Stimulated activated naive CD4-positive, alpha-beta T cell treated with Interleukin-2 at 50 U/mL for 16 hours (primary cell): ENCODE results near the gene ARHGAP28.
"Not testable (repeated sequence)": the region's sequence is repeated elsewhere in the genome, so short reads cannot be mapped to it uniquely, and the experiment has no call there.

Experiments
- DNase-seq: peaks from one replicate; lab custom pipeline; 2025; lab: John Stamatoyannopoulos, UW

The ARHGAP28 gene

DNA sequence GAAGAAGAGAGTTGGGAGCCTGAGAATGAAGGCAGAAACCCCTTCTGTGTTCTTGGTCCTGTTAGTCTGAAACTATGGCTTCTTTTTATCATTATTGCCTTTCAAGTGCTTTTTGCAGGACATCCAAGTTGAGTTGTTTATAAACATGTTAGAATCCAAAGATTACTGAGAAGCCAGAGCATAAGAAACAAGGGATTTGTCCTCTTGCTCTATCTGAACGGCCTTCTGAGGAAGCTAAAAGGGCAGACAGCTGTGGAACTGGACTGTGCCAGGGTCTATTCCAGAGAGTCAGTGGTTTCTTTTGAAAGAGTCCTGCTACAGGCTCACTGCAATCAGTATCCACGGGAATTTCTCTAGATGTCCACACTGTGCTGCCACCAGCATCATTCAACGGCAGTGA, 86.6 kb downstream of the ARHGAP28 start:
- no peak for DNase-seq

- no peak for DNase-seq
Observed at GRCh38 chr18:6819332-6819731, 89.8 kb downstream of the ARHGAP28 start.

GRCh38 chr18:6820314-6820713, 90.8 kb downstream of the ARHGAP28 start:
- DNase-seq, result no peak

GRCh38 chr18:6821356-6821755, 91.8 kb downstream of the ARHGAP28 start:
- DNase-seq, result no peak

GRCh38 chr18:6827161-6827560, 97.6 kb downstream of the ARHGAP28 start:
- not testable (repeated sequence) for DNase-seq

DNA sequence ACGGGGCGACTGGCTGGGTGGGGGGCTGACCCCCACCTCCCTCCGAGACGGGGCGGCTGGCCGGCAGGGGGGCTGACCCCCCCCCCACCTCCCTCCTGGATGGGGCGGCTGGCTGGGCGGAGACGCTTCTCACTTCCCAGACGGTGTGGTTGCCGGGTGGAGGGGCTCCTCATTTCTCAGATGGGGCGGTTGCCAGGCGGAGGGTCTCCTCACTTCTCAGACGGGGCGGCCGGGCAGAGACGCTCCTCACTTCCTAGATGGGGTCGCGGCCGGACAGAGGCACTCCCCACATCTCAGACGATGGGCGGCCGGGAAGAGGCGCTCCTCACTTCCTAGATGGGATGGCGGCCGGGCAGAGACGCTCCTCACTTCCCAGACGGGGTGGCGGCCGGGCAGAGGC, 98.0 kb downstream of the ARHGAP28 start:
- not testable (repeated sequence) for DNase-seq

DNA sequence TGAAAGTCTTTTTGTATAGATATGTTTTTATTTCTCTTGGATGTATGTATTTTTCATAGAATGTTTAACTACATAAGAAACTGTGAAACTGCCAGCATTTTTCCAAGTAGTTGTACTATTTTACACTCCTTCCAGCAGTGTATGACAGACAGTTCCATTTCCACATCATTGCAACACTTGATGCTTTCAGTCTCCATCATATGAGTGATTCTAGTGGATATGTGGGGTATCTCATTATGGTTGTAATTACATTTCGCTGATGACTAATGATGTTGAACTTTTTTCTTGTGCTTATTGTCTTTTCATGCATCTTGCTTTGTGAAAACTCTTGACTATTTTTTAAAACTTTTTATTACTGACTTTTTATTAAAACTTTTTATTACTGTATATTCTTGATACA, 101.4 kb downstream of the ARHGAP28 start:
- no peak for DNase-seq

DNA sequence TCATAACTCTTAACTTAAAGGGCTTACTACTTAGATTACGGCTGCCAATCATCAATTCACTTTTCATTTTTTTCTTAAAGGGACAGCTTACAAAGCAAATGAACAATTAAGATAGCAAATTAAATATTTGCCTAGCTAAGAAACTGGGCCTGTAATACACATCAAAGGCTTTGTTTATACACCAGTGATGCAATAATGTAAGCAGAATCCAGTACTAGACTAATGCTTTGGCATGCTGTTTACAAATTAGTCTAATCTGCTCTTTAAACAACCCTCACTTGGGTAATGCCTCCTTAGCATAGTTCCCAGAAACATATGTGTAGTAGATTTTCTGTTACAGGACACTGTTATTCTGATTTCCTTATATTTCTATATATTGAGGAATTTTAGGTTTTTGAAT, 105.8 kb downstream of the ARHGAP28 start:
- no peak for DNase-seq

DNA sequence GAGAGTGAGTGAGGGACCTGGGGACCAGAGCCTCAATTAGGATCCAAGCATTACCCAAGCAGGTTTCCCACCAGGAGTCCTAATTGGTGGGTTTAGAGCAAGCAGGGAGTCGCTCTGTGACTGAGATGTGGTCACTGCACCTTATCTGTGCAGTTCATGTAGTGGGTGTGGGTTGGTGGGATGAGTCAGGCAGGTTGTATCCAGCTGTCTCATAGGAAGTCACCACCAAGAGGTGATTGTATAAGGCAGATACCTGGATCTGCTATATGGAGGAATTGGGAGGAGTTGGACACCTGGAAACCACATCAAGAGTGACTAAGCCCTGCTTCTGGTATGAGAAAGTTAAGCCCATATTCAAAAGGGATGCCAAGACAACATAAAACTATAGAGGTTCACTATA, 106.8 kb downstream of the ARHGAP28 start:
- no peak for DNase-seq

DNA sequence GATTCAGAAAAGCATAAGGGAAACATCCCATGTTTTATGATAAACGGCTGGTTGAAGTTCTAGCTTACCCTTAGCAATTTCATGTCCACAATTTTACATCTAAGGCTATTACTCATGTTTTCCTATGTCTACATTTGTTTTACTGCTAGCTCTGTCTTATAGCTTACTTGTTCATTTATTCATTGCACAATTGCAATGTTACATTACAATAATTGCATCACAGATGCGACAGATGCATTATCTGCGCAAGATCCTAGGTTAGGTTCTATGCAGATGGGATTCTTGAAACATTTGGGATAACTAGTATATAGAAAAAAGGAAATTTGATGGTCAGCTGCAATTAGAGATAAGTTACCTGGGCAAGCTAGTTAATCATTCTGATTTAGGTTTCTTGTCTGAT, 108.4 kb downstream of the ARHGAP28 start:
- DNase-seq, result no peak

GRCh38 chr18:6842081-6842480, 112.6 kb downstream of the ARHGAP28 start:
- no peak for DNase-seq

- DNase-seq, result no peak
Observed at GRCh38 chr18:6843308-6843707, 113.8 kb downstream of the ARHGAP28 start.

GRCh38 chr18:6845521-6845920, 116.0 kb downstream of the ARHGAP28 start:
- DNase-seq, result not testable (repeated sequence)

GRCh38 chr18:6850396-6850795, 120.9 kb downstream of the ARHGAP28 start:
- no peak for DNase-seq

GRCh38 chr18:6851480-6851879, 122.0 kb downstream of the ARHGAP28 start:
- no peak for DNase-seq

GRCh38 chr18:6854811-6855210, 125.3 kb downstream of the ARHGAP28 start:
- no peak for DNase-seq

- DNase-seq, result no peak
Observed at GRCh38 chr18:6855767-6856166, 126.3 kb downstream of the ARHGAP28 start.

DNA sequence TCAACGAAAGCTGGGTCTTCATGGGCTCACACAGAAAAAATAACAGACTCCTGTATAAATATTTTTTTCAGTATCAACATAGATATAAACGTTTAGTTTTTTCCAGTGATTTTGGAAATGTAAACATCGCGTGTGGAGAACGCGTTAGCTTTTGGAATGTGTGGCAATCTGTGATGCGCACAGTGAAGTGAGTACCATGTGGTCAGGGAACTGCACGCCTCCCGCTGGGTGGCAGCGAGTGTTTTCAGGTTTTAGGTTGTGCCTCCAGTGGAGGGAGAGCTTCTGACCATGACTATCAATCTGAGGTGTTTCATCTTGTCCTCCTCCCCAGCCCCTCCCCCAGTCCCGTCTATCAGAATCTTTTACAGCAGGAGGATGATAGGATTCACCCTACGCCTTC, 127.8 kb downstream of the ARHGAP28 start:
- no peak for DNase-seq

DNA sequence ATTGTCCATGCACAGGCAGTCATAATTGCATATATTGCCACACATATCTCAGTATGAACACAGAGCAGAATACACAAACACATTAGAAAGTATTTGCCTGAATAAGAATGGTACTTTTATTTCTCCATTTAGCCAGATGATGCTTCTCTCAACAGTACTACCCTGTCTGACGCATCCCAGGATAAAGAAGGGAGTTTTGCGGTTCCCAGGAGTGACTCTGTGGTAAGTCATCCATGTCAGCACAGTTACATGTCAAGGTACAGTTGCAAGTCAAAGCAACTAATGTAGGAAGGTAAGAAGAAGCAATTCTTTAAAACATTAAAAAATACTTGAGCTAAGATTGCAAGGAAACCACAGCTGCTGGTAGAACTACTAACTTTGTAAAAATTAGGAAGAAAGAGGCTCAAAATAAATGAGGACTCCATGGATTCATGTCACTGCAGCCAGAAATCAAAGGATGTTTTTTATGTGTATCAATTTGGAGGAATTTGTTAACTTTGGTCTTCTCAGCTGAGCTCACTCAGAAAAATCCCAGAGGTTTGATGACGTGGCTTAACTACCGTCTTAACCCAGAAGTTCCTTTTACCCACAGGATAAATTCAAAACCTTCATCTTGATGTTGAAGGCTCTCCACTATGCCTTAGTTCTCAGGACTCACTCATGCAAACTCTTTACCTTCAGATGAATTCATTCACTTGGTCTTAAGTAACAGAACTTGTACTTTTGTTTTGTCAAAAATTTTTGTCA, 130.3 kb downstream of the ARHGAP28 start:
- no peak for DNase-seq

DNA sequence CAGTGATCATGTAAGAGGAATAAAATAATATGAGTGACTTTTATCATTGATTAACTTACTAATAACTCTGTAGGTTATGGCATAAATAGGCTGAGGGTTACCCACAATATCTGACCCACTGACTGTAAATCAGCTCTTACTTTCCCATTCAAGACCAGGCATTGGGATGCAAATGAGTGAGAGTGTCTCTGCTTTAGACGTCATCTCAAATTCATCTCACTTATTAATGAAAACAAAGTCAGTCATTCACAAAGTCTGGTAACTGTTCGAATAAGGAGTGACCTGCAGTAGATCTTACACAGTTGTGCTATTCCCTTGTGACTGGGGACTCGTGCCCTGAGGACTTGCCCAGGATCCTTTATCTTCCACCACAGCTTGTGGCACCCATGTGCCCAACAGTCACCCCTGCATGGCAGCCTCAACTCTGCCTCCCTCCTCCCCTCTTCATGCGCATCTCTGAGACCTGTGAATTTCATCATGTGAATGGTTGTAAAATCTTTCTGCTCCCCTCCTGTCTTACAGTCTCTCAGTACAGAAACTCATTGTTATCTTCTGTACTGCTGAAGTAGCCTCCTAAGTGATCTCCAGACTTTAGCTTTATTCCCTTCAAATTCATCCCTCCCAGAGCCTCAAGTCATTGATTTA, 131.4 kb downstream of the ARHGAP28 start:
- DNase-seq, result no peak

- no peak for DNase-seq
Observed at GRCh38 chr18:6865251-6865650, 135.7 kb downstream of the ARHGAP28 start.

DNA sequence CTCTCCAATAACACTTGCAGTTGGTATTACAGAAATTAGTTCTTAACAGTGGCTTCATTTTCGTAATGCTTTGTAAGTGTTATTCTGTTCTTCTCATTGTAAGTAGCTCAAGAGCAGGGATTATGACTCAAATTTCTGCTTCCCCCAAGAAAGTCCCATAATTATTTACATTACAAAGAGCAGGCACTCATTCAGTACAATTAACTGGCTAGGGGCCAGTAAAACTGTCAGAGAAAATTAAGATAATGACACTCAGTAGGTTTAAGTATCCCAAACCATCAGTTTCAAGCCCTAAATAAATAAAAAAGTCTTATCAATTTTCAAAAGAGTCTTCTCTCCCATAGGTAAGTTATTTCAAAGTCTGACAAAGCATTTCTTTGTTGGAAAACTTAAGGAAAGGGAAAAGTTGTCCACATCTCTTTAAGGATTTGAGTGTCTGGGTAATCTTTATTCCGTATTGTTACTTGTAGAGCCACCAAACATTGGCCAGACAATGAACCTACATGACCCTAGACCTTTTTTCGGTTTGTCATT, 137.1 kb downstream of the ARHGAP28 start:
- DNase-seq, result no peak

DNA sequence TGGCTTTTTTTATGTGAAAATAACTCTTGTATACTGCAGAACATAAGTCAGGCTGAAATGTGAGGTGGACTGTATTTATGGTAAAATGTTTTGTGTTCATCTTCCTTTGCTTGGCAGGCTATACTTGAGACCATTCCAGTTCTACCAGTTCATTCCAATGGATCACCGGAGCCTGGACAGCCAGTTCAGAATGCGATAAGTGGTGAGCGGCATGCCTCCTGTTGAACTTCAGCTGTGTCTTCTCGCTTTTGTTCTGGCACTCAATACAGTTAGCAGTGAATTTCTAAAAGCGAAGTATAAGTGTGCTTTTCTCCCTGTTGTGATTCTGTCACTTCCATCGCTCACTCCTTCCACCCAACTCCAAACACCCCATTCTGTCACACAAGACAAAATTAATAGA, 138.5 kb downstream of the ARHGAP28 start:
- no peak for DNase-seq

- no peak for DNase-seq
Observed at GRCh38 chr18:6871566-6871965, 142.1 kb downstream of the ARHGAP28 start.
